Activated T-helper 2 cell treated with anti-CD3 and anti-CD28 coated beads, Interferon-gamma antibody, Interleukin-2, Interleukin-4, amounts not matched to agents 10 μg/mL and 5 μg/mL and 100 μg/mL, durations not matched to agents 14 hours and 24 hours and 36 hours (primary cell): ENCODE results near the gene SERTAD2. TPM values are rescaled to one million over a fixed set of nuclear protein-coding genes. Genes with fewer than 3 reads are reported as not detected.

Experiments
- DNase-seq: peaks from one replicate; pipeline ENCODE4 v3.0.0; 2021; ENCODE audit warnings: low spot score
- H3K27ac Mint-ChIP-seq: one replicate; pipeline ENCODE4 v1.8.0; 2021; ENCODE audit warnings: mixed read lengths
- H3K27me3 Mint-ChIP-seq: one replicate; pipeline ENCODE4 v1.8.0; 2021; ENCODE audit warnings: low read depth, mixed read lengths
- H3K36me3 Mint-ChIP-seq: one replicate; pipeline ENCODE4 v1.8.0; 2021; ENCODE audit warnings: low read depth, mixed read lengths
- H3K4me1 Mint-ChIP-seq: one replicate; pipeline ENCODE4 v1.8.0; 2021; ENCODE audit warnings: low read depth, mixed read lengths
- H3K4me3 Mint-ChIP-seq: one replicate; pipeline ENCODE4 v1.8.0; 2021; ENCODE audit warnings: low read depth, mild to moderate bottlenecking, moderate library complexity, mixed read lengths
- H3K9me3 Mint-ChIP-seq: one replicate; pipeline ENCODE4 v1.8.0; 2021; ENCODE audit warnings: mixed read lengths
- intact Hi-C: fragments of 100-400 bp; cut with micrococcal nuclease; formaldehyde crosslinking; loops from one replicate; pipeline ENCODE4 v1.15.1; 2023
- total RNA-seq: library from RNA; stranded (reverse); gene quantifications from 2 replicates; pipeline ENCODE4 v1.2.3, GENCODE V29; 2022

The SERTAD2 gene
- total RNA-seq, 1 donor from 2014 or later = 31.0 TPM

- Mint-ChIP-seq H3K27ac (no peak overlapping the region), H3K9me3 (no peaks in the 10 kb centered on the region), H3K36me3 (peaks cover 23% of the 10 kb centered on the region), H3K4me3 (no peak overlapping the region), H3K27me3 (no peaks in the 10 kb centered on the region), H3K4me1 (no peaks in the 10 kb centered on the region)
- no peak for DNase-seq
- intact Hi-C loops = no loop called here
Observed at GRCh38 chr2:64629329-64629781, 24.4 kb downstream of the SERTAD2 start.

- H3K4me1 Mint-ChIP-seq = no peaks in the 10 kb centered on the region
- DNase-seq = no peak
- no peaks in the 10 kb centered on the region for H3K27me3 Mint-ChIP-seq
- no peaks in the 10 kb centered on the region for H3K9me3 Mint-ChIP-seq
- intact Hi-C loops = no loop called here
- no peak overlapping the region for H3K4me3 Mint-ChIP-seq
- H3K27ac Mint-ChIP-seq = no peak overlapping the region
- H3K36me3 Mint-ChIP-seq = peaks cover 13% of the 10 kb centered on the region
Observed at GRCh38 chr2:64627860-64628841, 25.6 kb downstream of the SERTAD2 start.

GRCh38 chr2:64626963-64627760 lies 26.6 kb downstream of the SERTAD2 start:
- no peak overlapping the region for H3K4me3 Mint-ChIP-seq
- peaks cover 9% of the 10 kb centered on the region for H3K36me3 Mint-ChIP-seq
- no peaks in the 10 kb centered on the region for H3K27me3 Mint-ChIP-seq
- no peak overlapping the region for H3K27ac Mint-ChIP-seq
- no peaks in the 10 kb centered on the region for H3K4me1 Mint-ChIP-seq
- intact Hi-C loops = no loop called here
- no peak for DNase-seq
- no peaks in the 10 kb centered on the region for H3K9me3 Mint-ChIP-seq

GRCh38 chr2:64626146-64626809 lies 27.4 kb downstream of the SERTAD2 start:
- Mint-ChIP-seq H3K4me3 (no peak overlapping the region), H3K9me3 (no peaks in the 10 kb centered on the region), H3K27ac (no peak overlapping the region)

GRCh38 chr2:64625299-64626145 lies 28.2 kb downstream of the SERTAD2 start:
- Mint-ChIP-seq H3K27me3 (peaks cover under 1% of the 10 kb centered on the region), H3K4me3 (no peak overlapping the region), H3K4me1 (no peaks in the 10 kb centered on the region), H3K27ac (no peak overlapping the region), H3K9me3 (no peaks in the 10 kb centered on the region), H3K36me3 (peaks cover under 1% of the 10 kb centered on the region)
- no peak for DNase-seq
- intact Hi-C loops = no loop called here

More at GRCh38 chr2:64626146-64626809, 27.4 kb downstream of the SERTAD2 start:
- Mint-ChIP-seq H3K36me3 (peaks cover 8% of the 10 kb centered on the region), H3K4me1 (no peaks in the 10 kb centered on the region), H3K27me3 (no peaks in the 10 kb centered on the region)
- intact Hi-C loops = no loop called here
- DNase-seq = no peak

GRCh38 chr2:64624862-64625261 lies 28.9 kb downstream of the SERTAD2 start:
- Mint-ChIP-seq H3K27ac (no peak overlapping the region), H3K27me3 (peaks cover 2% of the 10 kb centered on the region), H3K4me1 (no peaks in the 10 kb centered on the region), H3K9me3 (no peaks in the 10 kb centered on the region), H3K36me3 (no peaks in the 10 kb centered on the region), H3K4me3 (no peak overlapping the region)
- intact Hi-C loops = no loop called here
- DNase-seq = no peak

- Mint-ChIP-seq H3K4me3 (no peak overlapping the region), H3K27me3 (peaks cover 2% of the 10 kb centered on the region), H3K27ac (no peak overlapping the region), H3K36me3 (no peaks in the 10 kb centered on the region), H3K9me3 (no peaks in the 10 kb centered on the region), H3K4me1 (no peaks in the 10 kb centered on the region)
- intact Hi-C loops = no loop called here
- no peak for DNase-seq
Observed at GRCh38 chr2:64624108-64624610, 29.6 kb downstream of the SERTAD2 start.

- H3K27me3 Mint-ChIP-seq = peaks cover 2% of the 10 kb centered on the region
- H3K9me3 Mint-ChIP-seq = no peaks in the 10 kb centered on the region
- intact Hi-C loops = no loop called here
- H3K4me3 Mint-ChIP-seq = no peak overlapping the region
- no peak for DNase-seq
- H3K4me1 Mint-ChIP-seq = no peaks in the 10 kb centered on the region
- no peaks in the 10 kb centered on the region for H3K36me3 Mint-ChIP-seq
- no peak overlapping the region for H3K27ac Mint-ChIP-seq
Observed at GRCh38 chr2:64623242-64623850, 30.4 kb downstream of the SERTAD2 start.

- no peak for DNase-seq
- Mint-ChIP-seq H3K36me3 (no peaks in the 10 kb centered on the region), H3K9me3 (no peaks in the 10 kb centered on the region), H3K27me3 (peaks cover 5% of the 10 kb centered on the region), H3K4me3 (no peak overlapping the region), H3K4me1 (no peaks in the 10 kb centered on the region), H3K27ac (no peak overlapping the region)
- intact Hi-C loops = no loop called here
Observed at GRCh38 chr2:64622443-64623241, 31.1 kb downstream of the SERTAD2 start.

- DNase-seq = no peak
- no peaks in the 10 kb centered on the region for H3K9me3 Mint-ChIP-seq
- no peaks in the 10 kb centered on the region for H3K36me3 Mint-ChIP-seq
- no peak overlapping the region for H3K4me3 Mint-ChIP-seq
- H3K27me3 Mint-ChIP-seq = peaks cover 7% of the 10 kb centered on the region
- H3K27ac Mint-ChIP-seq = no peak overlapping the region
- intact Hi-C loops = no loop called here
- H3K4me1 Mint-ChIP-seq = no peaks in the 10 kb centered on the region
Observed at GRCh38 chr2:64620661-64621060, 33.1 kb downstream of the SERTAD2 start.

- Mint-ChIP-seq H3K9me3 (no peaks in the 10 kb centered on the region), H3K27me3 (peaks cover 14% of the 10 kb centered on the region), H3K4me1 (no peaks in the 10 kb centered on the region), H3K27ac (no peak overlapping the region), H3K36me3 (no peaks in the 10 kb centered on the region), H3K4me3 (no peak overlapping the region)
- no peak for DNase-seq
- intact Hi-C loops = no loop called here
Observed at GRCh38 chr2:64617631-64618151, 36.0 kb downstream of the SERTAD2 start.
